HG02759 (cell line): ENCODE data around the gene SFXN5.

Experiments
- ATAC-seq: cut with Tn5 transposase; IDR thresholded peaks from one replicate; pipeline ENCODE4 v1.9.1; 2021; ENCODE audit warnings: mild to moderate bottlenecking, moderate library complexity; ENCODE audit not compliant: unreplicated experiment

Gene SFXN5

DNA sequence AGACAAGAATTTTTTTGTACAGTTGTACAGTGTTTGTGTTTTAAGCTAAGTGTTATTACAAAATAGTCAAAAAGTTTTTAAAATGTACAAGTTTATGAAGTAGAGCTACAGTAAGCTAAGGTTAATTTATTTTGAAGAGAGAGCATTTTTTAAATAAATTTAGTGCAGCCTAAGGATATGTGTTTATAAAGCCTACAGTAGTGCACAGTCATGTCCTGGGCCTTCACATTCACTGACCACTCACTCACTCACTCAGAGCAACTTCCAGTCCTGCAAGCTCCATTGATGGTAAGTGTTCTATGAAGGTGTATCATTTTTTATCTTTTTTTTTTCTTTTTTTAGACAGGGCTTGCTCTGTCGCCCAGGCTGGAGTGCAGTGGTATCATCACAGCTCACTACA lies 44.2 kb downstream of the SFXN5 start:
- ATAC-seq: no peak

DNA sequence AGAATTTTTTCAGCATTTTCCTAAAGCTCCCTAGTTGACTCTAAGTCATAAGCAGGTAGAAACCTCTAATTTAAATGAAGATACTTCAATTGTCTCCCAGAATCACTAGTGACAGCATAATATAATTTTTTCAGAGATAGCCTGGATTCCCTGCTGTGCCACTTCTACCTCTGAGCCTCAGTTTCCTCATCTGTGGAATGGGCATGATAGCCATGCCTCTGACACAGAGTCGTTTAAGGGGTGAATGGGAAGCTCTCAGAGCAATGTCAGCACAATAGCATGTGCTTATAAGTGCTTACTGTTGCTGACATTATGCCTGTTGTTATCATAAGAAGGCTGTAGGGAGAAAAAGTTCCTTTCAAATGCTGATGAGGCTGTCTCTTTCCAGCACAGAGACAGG lies 48.0 kb downstream of the SFXN5 start:
- no peak for ATAC-seq

DNA sequence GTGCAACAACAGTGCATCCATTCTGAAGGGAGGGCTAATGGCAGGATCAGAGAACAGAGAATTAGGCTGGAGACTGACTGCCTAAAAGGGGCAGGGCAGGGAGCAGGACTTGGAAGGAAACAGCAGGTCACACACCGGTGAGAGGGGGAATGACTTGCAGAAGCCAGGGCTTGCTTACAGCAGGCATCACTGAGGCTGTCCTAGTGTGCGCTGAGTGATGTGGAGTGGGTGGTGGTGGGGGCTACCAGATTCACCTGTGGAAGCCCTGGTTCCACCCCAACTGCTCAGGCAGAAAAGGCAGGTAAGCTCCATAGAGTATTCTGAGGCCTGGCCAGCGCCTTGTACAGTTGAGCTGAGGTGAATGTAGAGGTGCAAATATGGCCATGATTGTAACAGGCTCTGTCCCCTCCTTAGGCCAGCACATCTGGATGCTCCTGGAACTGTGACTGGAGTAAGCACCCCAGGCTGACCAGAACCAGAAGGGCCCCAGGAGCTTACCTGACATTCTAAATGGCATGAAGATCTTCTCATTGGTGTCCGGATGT lies 49.4 kb downstream of the SFXN5 start:
- no peak for ATAC-seq

DNA sequence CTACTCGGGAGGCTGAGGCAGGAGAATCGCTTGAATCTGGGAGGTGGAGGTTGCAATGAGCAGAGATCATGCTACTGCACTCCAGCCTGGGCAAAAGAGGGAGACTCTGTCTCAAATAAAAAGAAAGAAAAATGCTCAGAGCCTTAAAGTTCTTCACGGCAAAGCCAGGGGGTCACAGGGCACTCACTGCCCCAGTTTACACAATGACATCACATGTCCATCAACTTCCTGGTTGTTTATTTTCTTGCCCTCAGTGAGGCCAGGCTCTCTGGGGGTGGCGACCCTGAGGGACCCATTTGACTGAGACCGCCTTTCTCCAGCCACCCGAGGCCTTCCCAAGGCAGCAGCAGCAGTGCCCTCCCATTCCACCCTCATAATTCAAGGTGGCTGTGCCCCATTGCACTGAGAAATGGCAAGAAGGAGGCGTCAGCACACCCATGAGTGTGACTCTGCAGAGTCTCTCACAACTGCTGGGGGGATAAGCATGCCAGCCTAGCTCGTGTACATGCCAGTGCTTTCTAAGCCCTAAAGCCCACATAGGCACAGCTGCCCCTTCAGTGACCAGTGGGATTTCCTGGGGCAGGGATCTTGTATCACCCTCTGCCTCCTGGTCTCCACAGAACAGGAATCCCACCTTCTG lies 50.0 kb downstream of the SFXN5 start:
- ATAC-seq: no peak

DNA sequence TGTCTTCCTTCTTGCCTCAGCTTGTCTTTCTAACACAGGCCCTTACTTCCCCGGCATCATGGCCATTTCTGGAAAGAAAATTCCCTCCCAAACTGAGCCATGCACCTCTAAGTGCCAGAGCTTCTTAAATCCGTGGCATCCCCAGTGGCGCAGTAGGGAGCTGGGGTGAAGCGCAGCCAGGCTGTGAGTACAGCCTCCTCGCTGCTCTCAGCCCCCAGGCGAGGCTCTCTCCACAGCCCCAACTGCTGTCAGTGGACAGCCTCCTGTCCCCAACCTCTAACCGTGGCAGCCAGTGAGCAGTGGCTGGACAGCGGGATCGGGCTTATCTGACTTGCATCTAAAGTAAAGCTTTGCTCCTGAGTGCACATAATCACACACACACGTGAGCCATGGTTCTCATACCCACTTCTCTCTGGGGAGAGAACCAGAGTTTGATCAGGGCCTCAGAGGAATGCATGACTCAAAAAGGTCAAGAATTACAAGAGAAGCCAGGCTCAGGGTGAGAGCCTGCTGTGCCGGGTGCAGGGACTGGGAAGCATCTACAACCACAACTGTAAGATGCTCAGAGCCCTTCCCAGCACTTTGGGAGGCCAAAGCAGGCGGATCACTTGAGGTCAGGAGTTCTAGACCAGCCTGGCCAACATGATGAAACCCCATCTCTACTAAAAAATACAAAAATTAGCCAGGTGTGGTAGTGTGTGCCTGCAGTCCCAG lies 50.7 kb downstream of the SFXN5 start:
- no peak for ATAC-seq

DNA sequence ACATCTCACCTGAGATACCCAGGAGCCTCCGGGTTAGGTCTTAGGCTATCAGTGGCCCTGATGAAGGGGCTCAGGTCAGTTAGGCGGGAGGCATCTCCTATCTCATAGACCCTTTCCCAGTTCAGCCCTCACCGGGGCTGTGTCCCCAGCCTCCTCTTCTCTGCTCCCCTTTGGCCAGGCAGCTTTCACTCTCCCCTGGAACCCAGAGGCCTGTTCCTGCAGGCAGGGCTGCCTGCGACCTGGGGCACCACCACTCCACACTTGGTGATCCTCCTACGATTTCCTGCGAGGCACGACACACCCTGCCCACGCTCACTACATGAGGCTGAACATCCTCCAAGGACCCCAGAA lies 51.2 kb downstream of the SFXN5 start:
- ATAC-seq: no peak

DNA sequence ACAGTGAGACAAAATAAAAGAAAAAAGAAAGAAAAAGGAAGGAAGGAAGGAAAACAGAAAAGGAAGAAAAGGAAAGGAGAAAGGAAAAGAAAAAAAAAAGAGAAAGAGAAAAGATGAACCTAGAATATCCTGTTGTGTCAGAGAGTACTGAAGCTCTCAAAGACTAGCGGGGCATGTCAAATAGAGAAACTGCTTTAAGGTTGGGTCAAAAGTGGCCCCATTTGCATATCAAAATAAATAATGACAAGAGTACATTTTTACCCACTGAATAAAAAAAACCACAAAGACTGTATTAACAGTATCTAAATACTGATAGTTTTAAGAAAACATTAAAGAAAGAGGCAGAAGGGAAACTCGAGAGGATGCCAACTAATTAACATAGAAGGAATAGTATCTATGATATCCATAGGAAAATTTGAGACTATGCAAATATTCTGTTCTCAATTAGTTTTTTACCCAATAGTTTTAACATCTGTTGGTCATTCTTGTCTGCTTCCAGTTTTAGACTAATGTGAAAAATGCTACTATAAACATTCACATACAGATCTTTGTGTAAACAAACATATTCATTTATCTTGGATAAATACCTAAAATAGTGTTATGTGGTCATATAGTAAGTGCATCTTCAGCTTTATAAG lies 53.2 kb downstream of the SFXN5 start:
- ATAC-seq: no peak

DNA sequence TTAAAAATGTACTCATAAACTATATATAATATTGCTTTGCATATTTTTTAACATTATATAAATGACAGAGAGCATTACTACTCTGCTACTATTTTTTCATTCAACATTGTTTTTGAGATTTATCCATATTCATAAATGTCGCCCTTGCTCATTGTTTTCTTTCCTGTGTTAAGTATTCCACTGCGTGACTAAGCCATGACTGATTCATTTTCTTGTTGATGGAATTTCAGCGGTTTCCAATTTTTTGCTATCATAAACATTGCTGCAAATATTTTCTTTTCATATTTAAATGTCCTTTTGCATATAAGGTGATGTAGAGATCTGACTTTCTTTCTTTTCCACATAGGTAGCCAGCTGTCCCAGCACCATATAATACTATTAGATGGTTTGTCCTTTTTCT lies 57.6 kb downstream of the SFXN5 start:
- ATAC-seq: no peak

DNA sequence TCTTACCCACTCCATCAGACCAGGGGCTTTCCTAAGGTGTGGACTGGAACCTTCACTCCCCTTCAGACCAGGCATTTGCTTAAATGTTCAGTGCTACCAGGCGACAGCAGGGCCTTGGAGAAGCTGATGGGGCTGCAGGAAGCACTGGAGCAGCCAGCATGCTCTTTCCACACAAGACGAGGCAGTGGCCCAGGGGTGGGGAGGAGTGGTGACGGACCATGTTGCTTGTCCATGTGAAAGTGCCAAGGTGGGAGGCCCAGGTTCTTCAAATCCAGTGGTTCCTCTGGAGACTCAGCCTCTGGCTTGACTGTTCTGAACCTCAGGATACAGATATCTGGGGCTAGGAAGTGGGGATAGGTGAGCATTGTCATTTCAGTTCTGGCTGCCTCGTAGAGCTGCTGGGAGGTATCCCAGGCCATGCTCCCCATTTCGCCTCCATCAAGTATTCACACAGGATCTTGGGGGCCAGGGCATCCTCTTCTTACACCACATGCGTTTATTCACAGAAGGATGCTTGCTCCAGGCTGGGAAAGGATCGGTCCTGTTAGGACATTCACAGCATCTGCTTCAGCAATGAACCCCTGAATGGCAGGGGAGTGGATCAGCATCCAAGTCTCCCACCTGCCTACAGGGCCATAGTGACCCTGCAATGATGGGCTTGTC lies 62.2 kb downstream of the SFXN5 start:
- no peak for ATAC-seq

DNA sequence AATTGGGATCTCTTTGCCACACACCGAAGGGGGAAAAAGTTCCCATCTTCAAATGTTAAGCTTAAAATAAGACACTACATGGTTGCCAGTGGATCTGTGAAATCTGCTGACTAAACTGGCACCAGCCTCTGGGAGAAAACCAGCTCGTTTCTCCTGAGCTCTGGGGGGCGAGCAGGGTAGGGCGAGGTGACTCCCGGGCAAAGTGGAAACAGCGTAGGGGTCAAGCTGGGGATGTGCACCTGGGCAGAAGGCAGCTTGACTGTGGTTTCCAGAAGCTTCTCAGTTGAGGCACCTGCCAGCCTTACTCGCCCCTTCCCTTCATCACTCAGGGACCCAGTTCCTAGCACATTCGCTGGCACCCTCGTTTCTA lies 62.8 kb downstream of the SFXN5 start:
- ATAC-seq: no peak

DNA sequence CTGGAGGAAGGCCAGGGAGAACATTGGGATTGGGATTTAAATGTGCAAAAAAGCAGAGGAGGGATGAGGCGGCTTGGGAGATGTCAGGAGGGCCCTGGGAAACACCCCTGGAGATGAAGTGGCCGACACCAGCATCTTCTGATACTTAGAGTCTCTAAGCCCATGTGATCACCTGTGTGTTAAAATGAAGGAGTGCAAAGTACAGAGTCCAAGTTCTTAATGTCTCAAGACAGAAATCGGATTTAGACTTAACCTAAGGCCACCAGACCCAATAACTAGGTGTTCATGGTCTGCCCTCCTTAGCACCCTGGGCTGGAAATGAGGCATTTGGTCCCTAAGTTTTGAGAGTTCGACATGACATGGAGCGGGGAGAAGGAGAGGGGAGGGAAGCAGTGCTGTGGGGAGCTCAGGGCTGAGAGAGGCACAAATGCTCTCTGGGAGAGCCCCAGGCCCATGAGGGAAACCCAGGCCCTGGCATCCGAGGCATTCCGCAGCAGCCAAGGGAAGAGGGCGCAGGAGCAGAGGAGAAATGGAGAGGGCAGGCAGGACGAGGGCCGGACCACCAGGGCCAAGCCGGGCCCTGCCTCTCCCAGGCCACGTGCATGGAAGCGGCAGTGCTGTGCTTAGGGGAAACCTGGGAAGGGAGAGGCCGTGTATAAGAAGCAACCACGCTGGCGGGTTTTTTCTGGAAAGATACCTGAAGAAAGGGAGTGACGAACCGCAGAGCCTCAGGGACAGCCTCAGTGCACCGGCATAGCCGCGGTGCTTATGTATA lies 63.3 kb downstream of the SFXN5 start:
- ATAC-seq: no peak

DNA sequence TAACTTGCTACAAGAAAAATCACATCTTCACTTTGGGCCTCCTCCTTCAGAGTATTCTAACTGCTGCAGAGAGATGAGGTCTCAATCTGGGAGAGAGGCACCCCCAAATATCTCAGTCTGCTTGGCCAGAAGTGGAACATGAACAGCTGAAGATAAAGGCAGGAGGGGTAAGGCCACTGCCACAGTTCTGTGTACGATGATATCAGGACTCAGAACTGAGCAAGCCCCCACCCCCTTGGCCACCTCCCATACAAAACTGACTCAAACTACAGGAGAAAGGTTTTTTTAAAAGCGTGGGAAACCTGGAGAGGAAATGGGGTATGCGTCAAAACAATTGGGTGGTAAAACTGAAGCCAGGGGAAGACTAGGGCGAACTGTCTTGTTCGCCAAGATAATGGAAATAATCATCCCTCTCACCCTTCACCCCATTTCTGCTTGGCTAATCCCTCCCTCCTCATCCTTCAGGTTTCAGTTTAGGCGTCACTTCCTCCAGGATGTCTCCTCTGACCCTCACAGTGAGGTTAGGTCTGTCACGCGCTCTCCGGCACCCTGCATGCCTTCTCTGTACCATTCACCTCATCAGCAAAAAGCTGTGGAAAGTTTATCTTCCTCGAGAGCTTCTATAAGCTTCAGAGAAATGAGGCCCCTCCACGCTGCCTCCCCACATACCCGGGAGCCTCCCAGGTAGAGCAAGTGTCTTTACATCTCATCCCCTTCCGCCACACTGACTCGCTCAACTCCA lies 64.4 kb downstream of the SFXN5 start:
- ATAC-seq: no peak

DNA sequence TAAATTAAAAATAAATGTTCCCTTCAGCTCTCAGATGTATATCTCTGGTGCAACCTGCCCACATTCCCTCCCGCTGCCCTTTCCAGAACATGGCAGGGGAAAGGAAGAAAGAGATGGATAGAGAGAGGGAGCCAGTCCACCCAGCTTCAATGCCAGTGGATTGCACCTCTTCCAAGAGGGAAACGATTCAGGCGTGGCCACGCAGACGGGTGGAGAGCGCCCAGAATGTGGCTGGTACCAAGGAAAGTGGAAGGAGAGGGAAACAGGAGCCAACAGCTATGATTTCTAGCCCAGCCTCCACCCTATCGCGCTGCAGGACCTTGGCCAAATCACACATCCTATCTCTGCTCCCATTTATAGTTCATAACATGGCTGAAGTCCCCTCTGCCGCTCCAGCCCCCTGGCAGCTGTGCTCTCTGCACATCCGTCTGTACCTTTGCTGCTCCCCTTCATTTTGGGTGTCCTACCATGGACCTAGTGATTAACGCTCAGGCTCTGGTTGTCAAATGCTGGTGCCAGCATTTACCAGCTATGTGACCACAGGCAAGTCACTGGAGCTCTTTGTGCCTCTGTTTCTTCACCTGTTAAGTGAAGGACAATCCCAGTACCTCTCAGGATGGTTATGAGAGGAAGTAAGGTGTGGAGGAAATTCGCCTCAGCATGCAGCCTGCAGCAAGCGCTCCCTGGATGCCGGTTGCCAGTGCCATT lies 66.5 kb downstream of the SFXN5 start:
- ATAC-seq: no peak

DNA sequence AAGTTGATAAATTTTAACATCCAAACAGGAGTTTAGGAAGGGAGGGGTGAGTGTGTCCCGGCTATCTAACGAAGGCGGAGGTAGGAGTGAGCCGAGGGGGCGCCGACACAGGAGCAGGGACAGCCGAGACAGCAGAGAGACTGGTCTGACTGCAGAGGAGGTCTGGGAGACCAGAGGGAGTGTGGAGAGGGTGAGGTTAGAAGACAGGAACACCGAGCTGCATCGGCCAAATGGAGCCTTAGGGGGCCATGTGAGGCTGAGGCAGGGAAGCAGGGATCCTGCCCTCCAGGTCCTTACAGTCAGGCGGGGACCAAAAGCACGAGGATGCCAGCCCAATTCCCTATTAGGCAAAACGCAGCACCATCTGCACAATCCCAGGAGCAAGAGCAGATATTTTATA lies 67.0 kb downstream of the SFXN5 start:
- no peak for ATAC-seq

DNA sequence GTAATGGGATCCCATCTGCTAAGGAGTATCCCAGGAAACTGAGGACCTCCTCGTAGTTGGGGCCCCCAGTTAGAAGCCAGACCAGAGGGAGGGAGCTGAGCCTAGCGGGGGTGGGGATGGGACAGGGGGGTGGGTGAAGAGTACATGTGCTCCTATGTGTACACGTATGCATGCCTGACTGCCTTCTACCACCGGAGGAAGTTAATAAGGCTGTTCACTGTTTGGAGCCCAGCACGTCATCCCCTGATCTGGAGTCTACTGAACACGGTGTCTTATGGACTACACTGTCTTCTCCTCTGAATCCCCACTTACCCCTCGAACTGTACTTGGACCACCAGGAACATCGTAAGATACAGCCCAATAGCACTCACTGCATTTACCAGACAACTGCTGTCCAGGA lies 68.5 kb downstream of the SFXN5 start:
- ATAC-seq: no peak

DNA sequence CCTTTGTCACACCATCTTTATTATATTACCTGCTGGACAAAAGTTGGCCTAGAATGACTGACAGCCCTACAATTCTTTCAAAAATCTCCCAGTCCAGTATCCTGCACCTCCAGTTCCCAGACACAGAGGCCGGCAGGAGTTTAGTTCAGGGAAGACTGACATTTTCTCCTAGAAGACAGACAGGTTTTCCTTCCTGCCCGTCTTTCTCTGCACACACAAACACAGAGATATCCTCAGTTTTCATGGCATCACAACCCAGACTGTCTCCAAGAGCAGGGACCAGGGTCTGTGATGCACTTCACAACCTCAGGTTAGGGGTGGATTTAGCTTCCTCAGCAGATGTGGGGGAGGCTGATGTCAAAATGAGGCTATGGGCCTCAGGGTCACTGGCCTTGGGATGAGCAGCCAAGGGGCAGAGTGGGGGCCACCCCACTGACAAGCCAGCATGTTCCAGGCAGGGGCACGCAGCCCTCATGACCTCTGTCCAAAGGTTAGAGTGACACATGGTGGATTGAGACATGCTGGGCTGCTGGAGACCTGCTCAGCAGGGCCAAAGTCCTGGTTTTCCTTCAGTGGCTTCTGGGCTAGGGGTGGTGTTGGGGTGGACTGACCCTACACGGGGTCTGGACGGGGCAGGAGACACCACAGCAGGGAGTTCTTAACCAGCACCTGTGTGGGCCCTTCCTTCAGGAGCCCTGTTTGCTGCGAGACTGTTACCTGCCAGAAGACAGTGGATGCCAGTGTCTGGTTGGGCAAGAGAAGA lies 70.5 kb downstream of the SFXN5 start:
- no peak for ATAC-seq

DNA sequence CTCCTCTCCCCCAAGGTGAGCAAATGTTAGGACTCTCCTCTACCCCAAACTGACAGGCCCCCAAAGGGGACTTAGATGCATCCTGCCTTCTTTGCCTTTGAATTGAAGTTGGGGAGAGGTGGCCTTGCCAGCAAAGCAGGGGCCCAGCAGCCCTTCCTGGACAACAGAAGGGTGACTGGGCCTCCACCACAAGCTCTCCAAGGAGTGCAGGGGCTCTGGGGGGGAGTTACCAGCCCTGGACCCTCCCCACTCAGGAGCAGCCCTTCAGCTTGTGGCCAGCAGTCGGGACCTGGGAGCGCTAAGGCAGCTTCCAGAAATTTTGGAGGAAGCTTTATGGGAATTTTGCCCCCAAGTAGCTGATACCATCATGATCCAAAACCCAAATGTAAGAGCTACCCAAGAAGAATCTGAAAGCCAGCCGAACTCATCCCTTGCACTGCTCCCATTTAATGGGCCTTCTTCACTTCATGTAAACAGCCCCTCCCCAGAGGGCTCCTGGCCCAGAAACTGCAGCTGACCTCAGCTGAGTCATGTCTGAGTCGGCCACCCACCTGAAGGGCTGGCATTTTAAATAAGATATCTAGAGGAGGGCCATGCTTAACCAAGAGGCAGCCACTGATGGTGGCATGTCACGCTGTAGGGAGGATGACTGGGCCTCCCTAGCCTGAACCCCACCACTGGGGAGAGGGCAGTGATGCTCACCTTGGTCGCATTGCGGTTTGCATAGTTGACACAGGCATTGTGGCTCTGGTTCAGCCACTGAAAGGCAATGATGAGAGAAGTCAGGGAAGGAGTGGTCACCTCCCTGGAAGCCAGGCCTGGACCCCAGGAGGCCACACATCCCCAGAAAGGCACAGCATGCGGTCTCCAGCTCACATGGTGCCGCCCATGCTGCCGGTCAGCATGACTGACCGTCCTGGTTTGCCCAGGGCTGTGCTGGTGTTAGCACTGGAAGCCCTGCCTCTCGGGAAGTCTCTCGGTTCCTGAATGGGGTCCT lies 71.5 kb downstream of the SFXN5 start:
- no peak for ATAC-seq

DNA sequence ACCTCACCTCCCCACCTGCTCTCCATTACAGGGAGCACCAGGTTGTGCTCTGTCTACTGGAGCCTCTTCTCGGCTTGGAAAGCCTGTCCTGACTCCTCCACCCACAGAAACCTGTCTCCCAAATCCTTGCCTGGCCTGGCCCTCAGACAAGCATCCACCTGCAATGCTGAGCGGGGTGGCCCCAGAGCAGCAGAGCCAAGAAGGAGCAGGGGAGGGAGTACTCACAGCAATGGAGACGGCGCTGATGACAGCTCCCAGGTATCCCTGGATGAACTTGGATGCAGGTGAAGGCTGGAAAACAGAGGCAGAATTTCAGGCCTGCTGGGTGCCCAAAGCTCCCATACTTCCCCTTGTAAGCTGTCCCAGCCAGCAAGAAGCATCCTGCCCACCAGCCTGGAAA lies 72.8 kb downstream of the SFXN5 start:
- no peak for ATAC-seq
